Esophagus squamous epithelium (tissue), 5 donors: ENCODE data around the gene LPAR2. TPM values are rescaled to one million over a fixed set of nuclear protein-coding genes. Genes with fewer than 3 reads are reported as not detected.
A peak's percentile ranks its signal among the peaks of the same experiment; 100 is the strongest.

Experiments
- DNase-seq: peaks from one replicate; lab custom pipeline; 2025; lab: John Stamatoyannopoulos, UW
- H3K27ac ChIP-seq, 4 donors: fragments of 200-600 bp; sonication (generic); one replicate each; pipeline ENCODE4 v1.5.1; 2016 to 2019; ENCODE audit warnings: mild to moderate bottlenecking in 1 of 4
- H3K27me3 ChIP-seq, 4 donors: fragments of 200-600 bp; sonication (generic); 1 replicate in 3 of 4; 2 replicates in 1 of 4; pipeline versions ENCODE4 v1.5.1 to v1.6.0; 2017 to 2021; ENCODE audit warnings: antibody characterized with exemption in 1 of 4
- H3K36me3 ChIP-seq, 3 donors: fragments of 200-600 bp; sonication (generic); one replicate each; pipeline ENCODE4 v1.5.1; 2016 to 2019
- H3K4me1 ChIP-seq, 3 donors: fragments of 200-600 bp; sonication (generic); one replicate each; pipeline ENCODE4 v1.5.1; 2017 to 2019
- H3K4me3 ChIP-seq, 4 donors: fragments of 200-600 bp; sonication (generic); 1 replicate in 3 of 4; 2 replicates in 1 of 4; pipeline ENCODE4 v1.5.1; 2016 to 2019; ENCODE audit warnings: mild to moderate bottlenecking in 2 of 4, moderate library complexity in 1 of 4
- H3K9me3 ChIP-seq, 3 donors: fragments of 200-600 bp; sonication (generic); one replicate each; pipeline ENCODE4 v1.5.1; 2016 to 2019
- POLR2A ChIP-seq, 4 donors: fragments of 450-650 bp; IDR thresholded peaks; one replicate each; pipeline ENCODE4 v1.6.1; 2017; ENCODE audit warnings: antibody characterized with exemption in 4 of 4, mild to moderate bottlenecking in 4 of 4, moderate library complexity in 3 of 4
- WGBS, 2 donors: methylation state at CpG; one replicate each; pipeline ENCODE4 v1.1.5; 2018; 5-methylcytosine and 5-hydroxymethylcytosine counted together
- intact Hi-C: fragments of 100-400 bp; cut with DNase I; formaldehyde crosslinking; loops from one replicate; pipeline ENCODE4 v1.15.0; 2022
- total RNA-seq, 4 donors: library from RNA; depleted of rRNA; stranded (reverse); fragments of >200 nt; gene quantifications; one replicate each; pipeline ENCODE4 v1.1.0, GENCODE V29; 2016
- TF ChIP-seq, protein P1 (sequence below), 6 experiments: fragments of 450-650 bp in 4 of 6; fragments of 200-600 bp in 2 of 6; sonication (generic) in 2 of 6; IDR thresholded peaks; one replicate each; pipeline ENCODE4 v1.5.1; 2016 to 2019; ENCODE audit warnings: antibody characterized with exemption in 6 of 6, mild to moderate bottlenecking in 4 of 6, moderate library complexity in 4 of 6
- donor health status: DM: yes; HTN: yes; CAD: no.

LPAR2 gene
- total RNA-seq, 4 donors from 2014 or later, result 7.6 to 13.1 (median 9.5) TPM

DNA sequence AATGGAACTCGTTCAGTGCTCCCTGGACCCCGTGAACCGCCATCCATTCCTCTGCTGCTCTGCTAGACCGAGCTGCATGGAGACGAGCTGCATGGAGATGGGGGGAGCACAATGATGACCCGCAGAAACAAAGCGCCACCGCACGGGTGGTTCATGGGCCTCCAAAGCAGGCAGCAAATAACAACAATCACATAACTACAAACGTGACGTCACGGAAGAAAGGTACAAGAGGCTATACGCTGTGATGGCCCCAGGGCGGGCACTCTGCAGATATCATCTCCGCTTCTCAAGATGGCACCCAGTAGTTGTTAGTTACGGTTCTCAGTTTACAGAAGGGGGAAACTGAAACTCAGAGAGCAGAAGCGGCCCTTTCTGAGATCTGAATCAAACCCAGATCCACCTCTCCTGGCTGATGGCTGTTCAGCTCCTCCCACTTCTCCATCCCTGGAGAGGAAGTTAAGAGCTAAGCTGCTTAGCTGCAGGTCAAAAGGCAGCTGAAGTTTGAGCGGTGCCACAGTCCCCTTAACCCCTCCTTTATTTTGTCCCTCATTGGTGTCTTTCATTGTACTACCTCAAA, 33.7 kb upstream of the LPAR2 start:
- peaks cover 15 to 53% (median 31%) of the 10 kb centered on the region in 3 donors for H3K4me1 ChIP-seq
- intact Hi-C loops, result no loop called here
- H3K4me3 ChIP-seq, result peak overlapping the region in 2 of 4 donors; percentile 100
- peak overlapping the region in 2 of 4 donors; percentile 34 to 96 for H3K27ac ChIP-seq
- no peak for DNase-seq
- 59 to 69% methylated on average over 12 to 14 of the region's 18 CpGs for WGBS, 2 donors
- no peaks in the 10 kb centered on the region for H3K27me3 ChIP-seq
- H3K36me3 ChIP-seq, result peaks cover 13 to 43% (median 28%) of the 10 kb centered on the region in 3 donors
- TF ChIP-seq POLR2A (IDR thresholded peaks at IDR 0.05), result no peak
- TF ChIP-seq, protein P1, sequence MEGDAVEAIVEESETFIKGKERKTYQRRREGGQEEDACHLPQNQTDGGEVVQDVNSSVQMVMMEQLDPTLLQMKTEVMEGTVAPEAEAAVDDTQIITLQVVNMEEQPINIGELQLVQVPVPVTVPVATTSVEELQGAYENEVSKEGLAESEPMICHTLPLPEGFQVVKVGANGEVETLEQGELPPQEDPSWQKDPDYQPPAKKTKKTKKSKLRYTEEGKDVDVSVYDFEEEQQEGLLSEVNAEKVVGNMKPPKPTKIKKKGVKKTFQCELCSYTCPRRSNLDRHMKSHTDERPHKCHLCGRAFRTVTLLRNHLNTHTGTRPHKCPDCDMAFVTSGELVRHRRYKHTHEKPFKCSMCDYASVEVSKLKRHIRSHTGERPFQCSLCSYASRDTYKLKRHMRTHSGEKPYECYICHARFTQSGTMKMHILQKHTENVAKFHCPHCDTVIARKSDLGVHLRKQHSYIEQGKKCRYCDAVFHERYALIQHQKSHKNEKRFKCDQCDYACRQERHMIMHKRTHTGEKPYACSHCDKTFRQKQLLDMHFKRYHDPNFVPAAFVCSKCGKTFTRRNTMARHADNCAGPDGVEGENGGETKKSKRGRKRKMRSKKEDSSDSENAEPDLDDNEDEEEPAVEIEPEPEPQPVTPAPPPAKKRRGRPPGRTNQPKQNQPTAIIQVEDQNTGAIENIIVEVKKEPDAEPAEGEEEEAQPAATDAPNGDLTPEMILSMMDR (IDR thresholded peaks at IDR 0.05), result no peak
- no peaks in the 10 kb centered on the region for H3K9me3 ChIP-seq

DNA sequence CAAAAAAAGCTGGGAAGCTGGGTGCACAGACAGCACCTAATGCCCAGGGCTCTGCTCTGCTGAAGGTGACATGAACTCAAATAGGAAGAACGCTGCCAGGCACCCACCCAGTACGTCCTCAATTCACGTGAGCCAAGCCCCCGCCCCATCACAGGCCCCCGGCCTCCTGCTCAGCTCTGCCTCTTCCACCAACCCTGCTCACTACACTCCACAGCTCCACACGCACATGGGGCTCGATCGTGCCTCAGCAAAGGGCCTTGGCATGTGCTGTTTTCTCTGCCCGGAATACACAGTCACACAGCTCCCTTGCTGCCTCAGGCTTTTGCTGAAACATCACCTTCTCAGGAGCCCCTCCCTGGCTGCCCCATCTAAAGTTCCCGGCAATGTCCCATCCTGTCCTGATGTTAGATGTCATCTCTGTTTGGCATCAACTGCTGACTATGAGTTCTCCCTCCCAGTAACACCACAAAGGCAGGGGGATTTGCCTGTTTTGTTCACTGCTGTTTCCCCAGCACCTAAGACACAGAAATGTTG, 33.2 kb upstream of the LPAR2 start:
- H3K4me1 ChIP-seq, result peaks cover 15 to 53% (median 31%) of the 10 kb centered on the region in 3 donors
- H3K4me3 ChIP-seq, result peak overlapping the region in 1 of 4 donors; percentile 100
- peaks cover 19 to 48% (median 33%) of the 10 kb centered on the region in 3 donors for H3K36me3 ChIP-seq
- TF ChIP-seq, protein P1 (IDR thresholded peaks at IDR 0.05), result no peak
- TF ChIP-seq POLR2A (IDR thresholded peaks at IDR 0.05), result no peak
- intact Hi-C loops, result no loop called here
- no peaks in the 10 kb centered on the region for H3K9me3 ChIP-seq
- no peaks in the 10 kb centered on the region for H3K27me3 ChIP-seq
- DNase-seq, result no peak
- peak overlapping the region in 2 of 4 donors; percentile 17 to 34 for H3K27ac ChIP-seq
- WGBS, 2 donors, result 80 to 82% methylated on average over 9 to 10 of the region's 10 CpGs

DNA sequence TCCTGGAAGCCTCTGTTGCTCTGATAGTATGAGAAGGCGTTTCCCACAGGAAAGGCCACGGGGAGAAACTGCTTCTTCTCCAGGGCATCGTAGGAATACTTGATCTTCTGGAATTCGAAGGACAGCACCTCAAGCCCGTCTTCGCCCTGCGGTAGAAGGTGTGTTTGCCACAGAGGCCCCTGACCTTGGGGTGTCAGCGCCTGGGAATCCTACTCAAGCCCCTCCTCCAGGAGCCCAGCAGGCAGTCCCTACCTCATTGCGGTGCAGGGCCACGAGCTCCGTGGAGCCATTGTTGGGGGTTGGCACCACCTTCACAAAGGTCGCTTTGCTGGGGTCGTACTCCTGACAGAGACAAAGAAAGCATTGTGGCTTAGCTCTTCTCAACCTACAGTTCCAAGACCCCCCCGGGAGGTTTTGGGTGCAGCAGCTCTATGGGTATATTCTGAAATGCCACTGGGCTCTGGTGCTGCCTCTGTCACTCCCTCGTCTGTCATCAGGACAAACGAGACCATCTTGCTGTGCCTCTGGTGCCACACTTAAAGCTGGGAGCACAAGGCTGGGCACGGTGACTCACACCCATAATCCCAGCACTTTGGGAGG, 31.7 kb upstream of the LPAR2 start:
- intact Hi-C loops, result no loop called here
- no peak for DNase-seq
- no peak overlapping the region for H3K27ac ChIP-seq
- no peak for TF ChIP-seq POLR2A (IDR thresholded peaks at IDR 0.05)
- TF ChIP-seq, protein P1 (IDR thresholded peaks at IDR 0.05), result no peak
- 78 to 86% methylated on average over 6 to 12 of the region's 17 CpGs for WGBS, 2 donors
- H3K4me3 ChIP-seq, result no peak overlapping the region
- no peaks in the 10 kb centered on the region for H3K27me3 ChIP-seq
- H3K9me3 ChIP-seq, result no peaks in the 10 kb centered on the region
- H3K4me1 ChIP-seq, result peaks cover 15 to 53% (median 31%) of the 10 kb centered on the region in 3 donors
- peaks cover 33 to 63% (median 48%) of the 10 kb centered on the region in 3 donors for H3K36me3 ChIP-seq

DNA sequence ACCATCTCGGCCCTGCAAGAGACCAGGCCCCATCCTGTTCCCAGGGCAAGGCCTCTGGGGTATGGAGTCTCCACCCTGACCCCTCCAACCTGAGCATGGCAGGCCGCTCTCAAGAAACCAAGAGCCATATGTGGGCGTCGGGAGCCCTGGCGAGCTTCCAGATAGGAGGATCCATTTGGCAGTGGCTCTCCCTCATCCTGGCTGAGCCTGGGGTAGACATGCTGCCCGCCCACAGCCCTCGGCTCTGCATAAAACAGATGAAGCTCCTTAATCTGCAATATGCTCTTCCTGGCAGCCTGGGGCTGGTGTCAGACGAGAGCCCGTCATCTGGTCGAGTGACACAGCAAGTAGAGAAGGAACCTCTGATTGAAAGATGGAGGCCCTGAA, 29.4 kb upstream of the LPAR2 start:
- Histone ChIP-seq H3K4me1 (peaks cover 8 to 38% (median 25%) of the 10 kb centered on the region in 3 donors), H3K27ac (no peak overlapping the region), H3K27me3 (no peaks in the 10 kb centered on the region), H3K9me3 (no peaks in the 10 kb centered on the region), H3K36me3 (peaks cover 54 to 87% (median 71%) of the 10 kb centered on the region in 3 donors), H3K4me3 (no peak overlapping the region)
- DNase-seq, result no peak
- intact Hi-C loops, result no loop called here
- TF ChIP-seq, protein P1 (IDR thresholded peaks at IDR 0.05), result no peak
- TF ChIP-seq POLR2A (IDR thresholded peaks at IDR 0.05), result no peak
- WGBS, 2 donors, result 20 to 100% methylated on average over 2 to 3 of the region's 10 CpGs
